CD4-positive, alpha-beta T cell treated with Interferon alpha-2 for 1 hour (primary cell): ENCODE measurements around the gene QSER1.
"Not testable (repeated sequence)": the region's sequence is repeated elsewhere in the genome, so short reads cannot be mapped to it uniquely, and the experiment has no call there.

Experiments used
- DNase-seq, 2 donors: peaks; one replicate each; pipeline ENCODE4 v3.0.0-alpha.2; 2020 to 2022

Gene QSER1

GRCh38 chr11:32892355-32893092, at the start of gene QSER1:
Gene QSER1 (plus strand): TSS chr11:32892811. CDS start chr11:32893126, 315 bp downstream.
- DNase-seq: peak; percentile 60 to 69

- DNase-seq: no peak
Measured at GRCh38 chr11:32843544-32843943, 49.1 kb upstream of the QSER1 start.

GRCh38 chr11:32847511-32847910, 45.1 kb upstream of the QSER1 start:
- DNase-seq: no peak

- DNase-seq: no peak
Measured at GRCh38 chr11:32849761-32850160, 42.9 kb upstream of the QSER1 start.

- no peak for DNase-seq
Measured at GRCh38 chr11:32851251-32851650, 41.4 kb upstream of the QSER1 start.

- DNase-seq: no peak
Measured at GRCh38 chr11:32852207-32852606, 40.4 kb upstream of the QSER1 start.

GRCh38 chr11:32855601-32856000, 37.0 kb upstream of the QSER1 start:
- DNase-seq: no peak

- DNase-seq: no peak
Measured at GRCh38 chr11:32858731-32859130, 33.9 kb upstream of the QSER1 start.

- DNase-seq: no peak
Measured at GRCh38 chr11:32861850-32862577, 30.6 kb upstream of the QSER1 start.

GRCh38 chr11:32864555-32864954, 28.1 kb upstream of the QSER1 start:
- DNase-seq: no peak

GRCh38 chr11:32868752-32869151, 23.9 kb upstream of the QSER1 start:
- not testable (repeated sequence) for DNase-seq

GRCh38 chr11:32870676-32871075, 21.9 kb upstream of the QSER1 start:
- peak in 1 of 2 donors; percentile 34 for DNase-seq

GRCh38 chr11:32874132-32874531, 18.5 kb upstream of the QSER1 start:
- DNase-seq: no peak

GRCh38 chr11:32881286-32881685, 11.3 kb upstream of the QSER1 start:
- no peak for DNase-seq

GRCh38 chr11:32883421-32883820, 9.2 kb upstream of the QSER1 start:
- DNase-seq: no peak

- DNase-seq: no peak
Measured at GRCh38 chr11:32884023-32884422, 8.6 kb upstream of the QSER1 start.

GRCh38 chr11:32884770-32885384, 7.7 kb upstream of the QSER1 start:
- DNase-seq: peak in 1 of 2 donors; percentile 17

GRCh38 chr11:32885556-32885955, 7.1 kb upstream of the QSER1 start:
- DNase-seq: no peak

- no peak for DNase-seq
Measured at GRCh38 chr11:32886180-32886579, 6.4 kb upstream of the QSER1 start.

- DNase-seq: peak in 1 of 2 donors; percentile 9
Measured at GRCh38 chr11:32887707-32888383, 4.8 kb upstream of the QSER1 start.

- not testable (repeated sequence) for DNase-seq
Measured at GRCh38 chr11:32888384-32888710, 4.3 kb upstream of the QSER1 start.

GRCh38 chr11:32888805-32889204, 3.8 kb upstream of the QSER1 start:
- DNase-seq: no peak
